PFSK-1 (cell line): Measurements from ENCODE around the gene SCGB2B2.

Experiments used
- FOXP2 ChIP-seq: optimal IDR thresholded peaks from 2 replicates; pipeline ENCODE3; 2011; ENCODE audit warnings: borderline replicate concordance, control low read depth, inconsistent platforms; ENCODE audit not compliant: insufficient read depth; ENCODE audit errors: extremely low read length, extremely low read depth
- POLR2AphosphoS5 ChIP-seq: IDR thresholded peaks from 2 replicates; pipeline ENCODE4 v1.6.1; 2012; ENCODE audit warnings: low read depth, mild to moderate bottlenecking, control low read depth, low read length, moderate library complexity
- TAF1 ChIP-seq: IDR thresholded peaks from 2 replicates; pipeline ENCODE4 v1.6.1; 2012; ENCODE audit warnings: low read length, control low read depth, borderline replicate concordance; ENCODE audit not compliant: insufficient read depth
- TF ChIP-seq, protein P1 (sequence below), 2 experiments: IDR thresholded peaks; 2 replicates each; pipeline versions ENCODE4 v1.6.1 to v1.8.0; 2011 to 2012; ENCODE audit warnings: low read depth in 2 of 2, low read length in 2 of 2, control low read depth in 1 of 2, inconsistent platforms in 1 of 2, mild to moderate bottlenecking in 1 of 2, moderate library complexity in 1 of 2; ENCODE audit not compliant: insufficient read depth in 1 of 2

DNA sequence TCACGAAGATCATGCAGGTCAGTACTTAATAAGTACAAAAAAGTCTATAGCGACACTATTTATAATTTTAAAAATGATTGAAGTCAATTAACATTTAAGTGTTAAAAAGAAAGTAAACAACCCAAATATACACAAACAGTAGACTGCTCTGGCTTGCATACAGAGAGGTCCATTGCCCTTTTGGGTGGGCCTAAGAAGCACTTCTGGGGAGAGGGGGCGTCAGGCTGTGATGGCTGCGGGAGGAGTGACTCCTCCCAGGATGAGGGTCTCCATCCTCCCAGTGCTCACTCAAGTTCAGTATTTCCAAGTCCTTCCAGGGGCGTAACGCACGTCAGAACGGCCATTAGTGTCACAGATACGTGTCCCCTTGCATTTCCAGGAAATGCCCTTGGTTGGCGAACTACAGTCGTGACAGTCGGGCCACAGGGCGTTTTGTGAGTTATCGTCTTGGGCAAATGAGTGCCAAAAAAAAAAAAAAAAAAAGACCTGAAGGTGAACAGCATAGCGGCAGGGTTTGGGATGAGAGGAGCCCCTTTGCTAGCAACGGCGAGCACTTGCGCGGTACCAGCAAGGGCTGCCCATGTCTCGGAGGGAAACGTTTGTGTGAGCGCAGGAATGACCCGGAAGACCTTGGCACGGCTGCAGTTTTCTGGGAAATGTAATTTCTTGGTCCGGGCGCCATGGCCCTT is at the start of gene SCGB2B2:
- TF ChIP-seq POLR2AphosphoS5 (no peak), FOXP2 (no peak), TAF1 (no peak)
- TF ChIP-seq, protein P1, sequence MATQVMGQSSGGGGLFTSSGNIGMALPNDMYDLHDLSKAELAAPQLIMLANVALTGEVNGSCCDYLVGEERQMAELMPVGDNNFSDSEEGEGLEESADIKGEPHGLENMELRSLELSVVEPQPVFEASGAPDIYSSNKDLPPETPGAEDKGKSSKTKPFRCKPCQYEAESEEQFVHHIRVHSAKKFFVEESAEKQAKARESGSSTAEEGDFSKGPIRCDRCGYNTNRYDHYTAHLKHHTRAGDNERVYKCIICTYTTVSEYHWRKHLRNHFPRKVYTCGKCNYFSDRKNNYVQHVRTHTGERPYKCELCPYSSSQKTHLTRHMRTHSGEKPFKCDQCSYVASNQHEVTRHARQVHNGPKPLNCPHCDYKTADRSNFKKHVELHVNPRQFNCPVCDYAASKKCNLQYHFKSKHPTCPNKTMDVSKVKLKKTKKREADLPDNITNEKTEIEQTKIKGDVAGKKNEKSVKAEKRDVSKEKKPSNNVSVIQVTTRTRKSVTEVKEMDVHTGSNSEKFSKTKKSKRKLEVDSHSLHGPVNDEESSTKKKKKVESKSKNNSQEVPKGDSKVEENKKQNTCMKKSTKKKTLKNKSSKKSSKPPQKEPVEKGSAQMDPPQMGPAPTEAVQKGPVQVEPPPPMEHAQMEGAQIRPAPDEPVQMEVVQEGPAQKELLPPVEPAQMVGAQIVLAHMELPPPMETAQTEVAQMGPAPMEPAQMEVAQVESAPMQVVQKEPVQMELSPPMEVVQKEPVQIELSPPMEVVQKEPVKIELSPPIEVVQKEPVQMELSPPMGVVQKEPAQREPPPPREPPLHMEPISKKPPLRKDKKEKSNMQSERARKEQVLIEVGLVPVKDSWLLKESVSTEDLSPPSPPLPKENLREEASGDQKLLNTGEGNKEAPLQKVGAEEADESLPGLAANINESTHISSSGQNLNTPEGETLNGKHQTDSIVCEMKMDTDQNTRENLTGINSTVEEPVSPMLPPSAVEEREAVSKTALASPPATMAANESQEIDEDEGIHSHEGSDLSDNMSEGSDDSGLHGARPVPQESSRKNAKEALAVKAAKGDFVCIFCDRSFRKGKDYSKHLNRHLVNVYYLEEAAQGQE (IDR thresholded peaks at IDR 0.05; ENCODE audit: insufficient read depth in 1 of 2, low read depth in 2 of 2, low read length in 2 of 2), result 0 out of 4 replicates have a peak, but pooled peaks of 1 of the 2 experiments have one; percentile 29
